Measurements from ENCODE around the gene ADCY5. TPM values are rescaled to one million over a fixed set of nuclear protein-coding genes. Genes with fewer than 3 reads are reported as not detected.

The ADCY5 gene
- polyA plus RNA-seq, 1 donor: 3.7 TPM

GRCh38 chr3:123457841-123458240 is 9.0 kb upstream of the ADCY5 start:
- no peak for DNase-seq

GRCh38 chr3:123453675-123454074 is 4.8 kb upstream of the ADCY5 start:
- DNase-seq: no peak

DNA sequence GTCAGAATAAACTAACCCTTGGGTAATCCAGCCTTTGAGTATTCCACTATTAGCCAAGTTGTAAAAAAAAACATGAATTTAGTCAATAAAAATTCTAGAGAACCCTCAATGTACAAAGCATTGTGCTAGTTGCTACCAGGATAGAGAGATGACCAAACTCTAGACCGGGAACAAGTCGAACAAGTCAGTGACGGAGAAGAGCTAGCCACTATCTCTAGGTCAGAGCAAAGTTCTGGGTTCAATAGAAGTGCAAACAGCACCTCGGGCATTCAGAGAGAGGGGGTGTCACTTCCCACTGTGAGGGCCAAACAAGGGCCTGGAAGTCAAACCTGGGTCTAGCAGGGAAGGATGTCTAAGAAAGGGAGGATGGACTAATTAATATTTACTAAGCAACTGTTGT is 2.3 kb upstream of the ADCY5 start:
- no peak for DNase-seq

- DNase-seq: no peak
These were observed 1.2 kb upstream of the ADCY5 start for GRCh38 chr3:123449997-123450604.

DNA sequence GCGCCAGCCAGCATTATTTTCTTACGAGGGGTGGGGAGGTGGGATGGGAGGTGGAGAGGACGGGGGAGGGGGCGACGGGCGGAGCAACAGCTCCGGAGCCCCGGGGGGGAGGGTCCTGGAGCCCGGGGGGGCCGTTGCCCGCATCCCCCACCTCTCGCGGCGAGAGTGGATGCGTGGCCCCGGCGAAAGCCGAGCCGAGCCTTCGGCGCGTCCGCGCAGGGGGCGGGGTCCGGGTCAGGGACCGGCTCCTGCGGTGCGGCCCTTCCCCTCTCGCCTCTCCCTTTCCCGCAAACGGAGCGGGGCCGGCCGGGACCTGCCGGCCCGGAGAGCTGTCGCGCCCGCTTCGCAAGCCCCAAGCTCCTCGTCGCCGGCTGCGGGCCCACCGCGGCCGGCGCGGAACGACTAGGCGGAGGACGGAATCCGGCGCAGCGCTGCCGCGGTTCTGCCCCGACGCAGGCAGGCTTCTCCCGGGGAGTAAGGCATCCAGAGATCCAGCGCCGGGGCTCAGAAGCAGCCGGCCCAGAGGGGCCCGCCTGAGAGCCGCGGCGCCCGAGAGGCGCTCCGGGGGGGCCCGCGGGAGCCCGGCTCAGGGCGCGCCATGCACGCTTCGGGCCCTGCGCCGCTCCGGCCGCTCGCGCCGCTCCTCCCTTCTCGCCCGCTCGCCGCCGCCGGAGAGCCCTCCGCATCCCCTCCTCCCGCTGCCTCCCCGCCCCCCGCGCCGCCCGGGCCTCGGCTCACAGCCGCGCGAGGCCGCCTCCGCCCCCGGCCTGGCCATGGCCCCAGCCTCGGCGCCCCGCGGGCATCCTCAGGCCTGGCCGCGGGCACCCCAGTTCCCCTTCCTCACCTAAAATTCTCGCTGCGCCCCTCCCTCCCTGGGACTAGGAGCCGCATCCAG is 459 bp upstream of the ADCY5 start:
- peak; percentile 54 for DNase-seq

DNA sequence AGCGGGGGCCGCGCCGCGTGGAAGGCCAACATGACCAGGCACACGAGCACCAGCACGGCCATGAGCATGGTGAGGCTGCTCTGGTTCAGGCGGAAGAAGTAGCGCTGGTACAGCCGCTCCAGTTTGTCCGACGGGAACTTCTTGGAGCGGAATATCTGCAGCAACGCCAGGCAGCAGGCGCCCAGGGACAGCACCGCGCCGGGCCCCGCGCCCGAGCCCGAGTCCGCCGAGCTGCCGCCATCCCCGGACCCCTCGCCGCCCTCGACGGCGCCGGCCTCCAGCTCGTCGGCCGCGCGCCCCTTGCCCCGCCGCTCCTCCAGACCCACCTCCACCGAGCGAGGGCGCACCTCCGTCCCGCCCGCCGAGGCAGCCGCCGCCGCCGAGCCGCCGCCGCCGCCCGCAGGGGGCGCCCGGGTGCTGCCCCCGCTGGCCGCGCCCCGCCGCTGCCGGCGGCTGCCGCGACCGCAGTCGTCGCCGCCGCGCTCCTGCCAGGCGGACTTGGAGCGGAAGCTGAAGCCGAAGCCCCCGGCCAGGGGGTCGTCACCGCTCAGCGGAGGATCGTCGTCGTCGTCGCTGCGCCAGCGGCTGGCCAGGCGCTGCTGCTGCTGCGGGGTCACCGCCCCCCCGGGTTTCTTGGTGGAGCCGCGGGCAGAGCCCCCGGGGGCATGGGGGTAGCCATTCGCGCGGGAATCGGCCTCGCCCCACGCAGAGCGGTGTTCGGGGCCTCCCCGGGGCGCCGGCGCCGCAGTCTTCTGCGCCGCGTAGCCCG is 957 bp downstream of the ADCY5 start:
- DNase-seq: no peak

- no peak for DNase-seq
These were observed 1.5 kb downstream of the ADCY5 start for GRCh38 chr3:123447416-123447748.

DNA sequence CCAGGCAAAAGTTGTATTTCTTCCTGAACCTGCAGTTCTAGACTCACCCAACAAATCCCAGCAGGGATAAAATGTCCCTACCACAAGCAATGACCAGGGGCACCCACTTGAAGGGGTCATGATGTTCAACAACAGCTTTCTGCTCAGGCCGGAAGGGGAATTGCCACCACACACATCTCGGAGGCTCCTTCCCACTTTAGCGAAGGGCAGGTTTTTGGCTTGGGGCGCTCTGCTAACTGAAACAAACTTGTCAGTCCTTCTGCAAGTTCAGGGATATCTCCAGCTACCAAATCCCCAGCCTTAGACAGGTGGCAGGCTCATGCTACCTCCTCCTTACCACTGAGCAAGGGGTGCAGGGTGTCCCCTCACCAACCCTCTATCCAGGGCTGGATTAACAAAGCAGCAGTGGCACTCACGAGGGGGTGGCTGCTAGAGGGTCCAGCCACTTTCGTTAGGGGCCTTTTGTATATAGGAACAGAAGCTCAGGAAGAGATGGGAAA is 2.2 kb downstream of the ADCY5 start:
- DNase-seq: no peak

GRCh38 chr3:123446210-123446609 is 2.7 kb downstream of the ADCY5 start:
- no peak for DNase-seq

DNA sequence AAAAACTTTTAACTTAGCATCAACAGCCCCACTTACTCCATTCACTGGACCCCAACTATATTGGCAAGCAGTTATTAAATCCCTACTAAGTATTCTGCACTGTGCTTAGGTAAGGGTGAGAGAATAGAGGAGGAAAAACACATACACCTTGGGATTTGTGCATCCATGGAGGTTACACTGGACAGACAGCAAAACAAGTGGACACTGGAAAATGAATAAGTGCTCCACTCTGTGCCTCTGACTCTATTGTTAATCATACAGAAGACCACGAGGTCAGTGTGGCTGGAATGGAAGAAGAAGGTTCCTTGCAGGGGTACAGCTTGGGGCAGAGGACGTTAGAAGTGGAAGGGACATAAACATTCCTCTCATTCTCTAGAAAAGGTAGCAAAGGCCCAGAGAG is 3.2 kb downstream of the ADCY5 start:
- no peak for DNase-seq

DNA sequence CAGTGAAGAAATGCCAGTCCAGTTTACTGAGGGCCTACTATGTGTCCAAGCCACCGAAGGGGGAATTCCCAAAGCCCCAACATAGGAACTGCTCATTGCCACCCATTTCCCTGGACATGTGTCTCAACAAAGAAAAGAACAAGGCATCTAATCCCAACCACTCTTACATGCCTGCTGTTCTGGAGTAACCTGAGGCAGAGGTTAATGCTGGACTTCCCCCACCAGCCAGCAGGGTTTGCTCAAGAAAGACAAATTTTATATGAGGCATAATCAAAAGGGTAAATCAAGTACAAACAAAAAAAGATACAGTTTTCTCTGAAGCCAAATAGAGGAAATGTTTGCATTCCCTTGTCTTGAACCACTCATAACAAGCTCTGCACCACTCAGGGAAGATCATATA is 4.1 kb downstream of the ADCY5 start:
- DNase-seq: no peak

DNA sequence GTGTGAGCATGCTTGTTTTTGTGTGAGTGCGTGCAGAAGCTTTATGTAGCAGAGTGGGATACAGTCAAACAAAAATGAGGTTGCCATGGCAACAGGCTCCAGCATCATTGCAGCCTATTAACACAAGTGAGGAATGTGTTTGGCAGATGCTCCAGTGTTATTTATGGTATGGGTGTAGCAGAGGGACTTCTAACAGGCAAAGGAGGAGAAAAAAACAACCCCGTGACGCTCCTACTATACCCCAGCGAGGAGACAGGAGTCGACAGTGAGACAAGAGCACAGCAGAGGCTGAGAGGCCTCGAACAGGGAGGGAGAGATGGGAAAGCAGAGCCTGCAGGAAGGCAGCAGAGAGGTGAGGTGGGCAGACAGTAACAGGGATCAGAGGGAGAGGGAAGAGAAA is 4.9 kb downstream of the ADCY5 start:
- no peak for DNase-seq

DNA sequence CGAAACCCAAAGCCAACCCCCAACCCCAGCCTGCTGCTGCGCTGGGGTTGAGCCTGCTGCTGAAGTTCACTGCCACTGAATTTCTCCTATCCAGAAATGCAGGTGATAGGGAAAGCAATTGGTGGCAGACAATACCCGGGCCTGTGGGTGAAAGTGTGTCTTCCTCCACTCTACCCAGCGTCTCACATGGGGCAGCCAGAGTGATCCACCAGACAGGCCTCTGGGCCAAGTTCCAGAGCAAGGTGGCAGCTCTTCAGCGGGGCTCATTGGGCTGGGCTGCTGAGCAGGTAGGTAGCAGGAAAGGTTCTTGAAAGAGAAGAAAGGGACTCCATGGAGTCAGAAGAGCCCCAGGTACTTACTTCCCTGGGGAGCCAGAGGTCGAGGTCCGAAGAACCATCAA is 6.0 kb downstream of the ADCY5 start:
- DNase-seq: no peak

DNA sequence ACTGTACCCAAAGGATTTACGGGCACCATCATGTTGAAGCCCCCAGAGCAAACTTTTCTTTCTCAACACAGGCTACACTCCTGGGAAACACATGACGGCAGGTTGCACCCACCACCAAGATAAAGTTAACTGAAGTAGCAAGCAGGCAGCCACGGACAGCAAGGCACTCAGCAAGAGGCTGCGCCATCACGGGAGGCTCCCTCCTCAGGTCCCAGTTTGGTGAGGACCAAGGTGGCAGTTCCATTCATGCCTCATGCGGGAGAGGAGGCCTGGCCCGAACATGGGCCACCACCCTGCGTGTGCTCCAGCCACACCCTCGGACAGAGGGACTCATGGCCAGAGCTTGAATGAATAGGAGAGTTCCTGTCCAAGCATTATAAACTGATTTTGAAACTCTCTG is 6.8 kb downstream of the ADCY5 start:
- no peak for DNase-seq

GRCh38 chr3:123439806-123440580 is 8.9 kb downstream of the ADCY5 start:
- DNase-seq: no peak

- DNase-seq: no peak
These were observed 15.9 kb downstream of the ADCY5 start for GRCh38 chr3:123432832-123433523.

DNA sequence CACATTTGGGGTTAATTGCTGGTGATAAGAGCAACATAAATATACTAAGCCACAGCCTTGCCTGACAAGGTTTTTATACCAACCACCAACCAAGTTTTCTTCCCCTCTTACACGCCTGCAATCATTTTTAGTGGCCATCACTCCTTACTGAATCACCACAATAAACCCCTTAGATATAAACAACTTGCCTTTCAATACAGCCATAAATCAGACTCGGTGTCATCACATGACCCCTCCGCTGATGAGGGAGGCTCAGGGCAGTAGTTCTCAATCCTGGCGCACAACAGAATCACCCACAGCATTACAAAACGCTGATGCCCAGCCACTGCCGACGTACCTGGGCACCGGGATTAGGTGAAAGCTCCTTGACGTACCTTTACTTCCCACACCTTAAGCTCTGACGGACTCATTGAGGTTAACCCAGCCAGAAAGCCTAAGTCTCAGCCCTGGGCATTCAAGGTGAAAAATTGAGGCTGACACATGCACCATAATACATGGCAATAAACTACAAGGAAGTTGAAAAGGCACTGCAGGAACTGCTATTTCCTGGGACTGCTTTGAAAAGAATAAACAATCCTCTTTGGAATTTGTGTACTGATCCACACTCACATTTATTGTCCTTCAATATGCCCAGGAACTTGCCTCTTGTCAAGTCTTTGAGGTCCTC is 17.1 kb downstream of the ADCY5 start:
- no peak for DNase-seq

GRCh38 chr3:123431007-123431657 is 17.8 kb downstream of the ADCY5 start:
- no peak for DNase-seq

- DNase-seq: no peak
These were observed 18.6 kb downstream of the ADCY5 start for GRCh38 chr3:123430266-123430665.

- no peak for DNase-seq
These were observed 19.3 kb downstream of the ADCY5 start for GRCh38 chr3:123429362-123430125.
